GM23338 (cell line): ENCODE data around the gene GPR137C. TPM values are rescaled to one million over a fixed set of nuclear protein-coding genes. Genes with fewer than 3 reads are reported as not detected.

Experiments used
- ATAC-seq: fragments of 200-7000 bp; cut with Tn5 transposase; 3 replicates; pipeline ENCODE4 v1.9.1; 2020
- DNase-seq: peaks from one replicate; pipeline ENCODE4 v3.0.0-alpha.2; 2015; ENCODE audit warnings: low spot score
- H2AFZ ChIP-seq: fragments of 200-600 bp; sonication (generic); 2 replicates; pipeline ENCODE4 v1.8.0; 2016; ENCODE audit warnings: antibody characterized with exemption, mild to moderate bottlenecking, moderate library complexity
- H3F3A ChIP-seq: fragments of 200-600 bp; sonication (generic); replicated peaks from 2 replicates; pipeline ENCODE4 v1.8.0; 2017; ENCODE audit warnings: antibody characterized with exemption, mixed run types, low read depth
- H3K27ac ChIP-seq: fragments of 200-600 bp; sonication (generic); 2 replicates; pipeline ENCODE4 v1.6.1; 2016; ENCODE audit warnings: low read depth
- H3K27me3 ChIP-seq: fragments of 200-600 bp; sonication (generic); 2 replicates; pipeline ENCODE4 v1.8.0; 2016; ENCODE audit warnings: mild to moderate bottlenecking, mixed run types, moderate library complexity; ENCODE audit not compliant: insufficient read depth
- H3K36me3 ChIP-seq: fragments of 200-600 bp; sonication (generic); 2 replicates; pipeline ENCODE4 v1.8.0; 2016; ENCODE audit warnings: mild to moderate bottlenecking; ENCODE audit not compliant: insufficient read depth
- H3K4me1 ChIP-seq: fragments of 200-600 bp; sonication (generic); 2 replicates; pipeline ENCODE4 v1.8.0; 2016; ENCODE audit warnings: mild to moderate bottlenecking, moderate library complexity; ENCODE audit not compliant: insufficient read depth
- H3K4me2 ChIP-seq: fragments of 200-600 bp; sonication (generic); 2 replicates; pipeline ENCODE4 v1.7.1; 2017; ENCODE audit warnings: mixed run types
- H3K4me3 ChIP-seq: fragments of 200-600 bp; sonication (generic); 2 replicates; pipeline ENCODE4 v1.6.1; 2016; ENCODE audit warnings: mixed run types
- H3K79me2 ChIP-seq: fragments of 200-600 bp; sonication (generic); replicated peaks from 2 replicates; pipeline ENCODE4 v1.8.0; 2017; ENCODE audit warnings: mild to moderate bottlenecking; ENCODE audit not compliant: insufficient read depth
- H3K9me2 ChIP-seq: fragments of 200-600 bp; sonication (generic); 2 replicates; pipeline ENCODE4 v1.8.0; 2017; ENCODE audit not compliant: insufficient read depth
- H4K20me1 ChIP-seq: fragments of 200-600 bp; sonication (generic); replicated peaks from 2 replicates; pipeline ENCODE4 v1.8.0; 2017; ENCODE audit warnings: mild to moderate bottlenecking; ENCODE audit not compliant: insufficient read depth
- H3K27ac Mint-ChIP-seq: 2 replicates; pipeline ENCODE4 v1.8.0; 2020; ENCODE audit warnings: inconsistent platforms, mild to moderate bottlenecking, moderate library complexity, mixed read lengths
- H3K27me3 Mint-ChIP-seq: 3 replicates; pipeline ENCODE4 v1.8.0; 2022; ENCODE audit warnings: low read depth, mild to moderate bottlenecking, moderate library complexity, mixed read lengths, inconsistent platforms; ENCODE audit not compliant: insufficient read depth, poor library complexity
- H3K36me3 Mint-ChIP-seq: 3 replicates; pipeline ENCODE4 v1.8.0; 2021; ENCODE audit warnings: low read depth, mild to moderate bottlenecking, inconsistent platforms, moderate library complexity, mixed read lengths
- H3K4me1 Mint-ChIP-seq: 3 replicates; pipeline ENCODE4 v1.8.0; 2020; ENCODE audit warnings: mild to moderate bottlenecking, inconsistent platforms, mixed read lengths
- H3K4me3 Mint-ChIP-seq: 3 replicates; pipeline ENCODE4 v1.8.0; 2021; ENCODE audit warnings: moderate library complexity, mild to moderate bottlenecking, inconsistent platforms, mixed read lengths
- H3K9me3 Mint-ChIP-seq: 3 replicates; pipeline ENCODE4 v1.8.0; 2020; ENCODE audit warnings: moderate library complexity, mild to moderate bottlenecking, inconsistent platforms, mixed read lengths
- EZH2phosphoT487 ChIP-seq: fragments of 200-600 bp; sonication (generic); IDR thresholded peaks from one replicate; pipeline ENCODE4 v1.8.1; 2018; ENCODE audit warnings: antibody characterized with exemption; ENCODE audit not compliant: unreplicated experiment
- JUNB ChIP-seq: IDR thresholded peaks from one replicate; pipeline ENCODE4 v1.6.1; 2016; ENCODE audit warnings: antibody characterized with exemption; ENCODE audit not compliant: unreplicated experiment
- NANOG ChIP-seq: IDR thresholded peaks from 2 replicates; pipeline ENCODE4 v1.6.1; 2016; ENCODE audit warnings: antibody characterized with exemption, borderline replicate concordance
- POLR2AphosphoS5 ChIP-seq: IDR thresholded peaks from 2 replicates; pipeline ENCODE4 v1.6.1; 2016; ENCODE audit warnings: antibody characterized with exemption, low read depth
- STAT1 ChIP-seq: IDR thresholded peaks from one replicate; pipeline ENCODE4 v1.6.1; 2016; ENCODE audit warnings: antibody characterized with exemption; ENCODE audit not compliant: unreplicated experiment
- ZNF331 ChIP-seq: fragments of 250-450 bp; sonication (Bioruptor Pico); IDR thresholded peaks from 2 replicates; pipeline ENCODE4 v1.5.0; 2020; ENCODE audit warnings: low read depth, mild to moderate bottlenecking, moderate library complexity
- polyA plus RNA-seq: library from polyadenylated mRNA; unstranded; fragments of >200 nt; fragmentation: Nextera tagmentation; extraction: Ambion mirVana; gene quantifications from 2 replicates; pipeline ENCODE4 v1.2.1, GENCODE V29; 2016
- total RNA-seq: library from RNA; depleted of rRNA; stranded (reverse); fragments of >200 nt; shearing (Covaris generic); gene quantifications from 2 replicates; pipeline ENCODE4 v1.2.3, GENCODE V29; 2014
- TF ChIP-seq, protein P1 (sequence below): IDR thresholded peaks from one replicate; pipeline ENCODE4 v1.6.1; 2018; ENCODE audit warnings: antibody characterized with exemption; ENCODE audit not compliant: unreplicated experiment
- TF ChIP-seq, protein P2 (sequence below), 2 experiments: fragments of 200-600 bp in 1 of 2; sonication (generic) in 1 of 2; conservative IDR thresholded peaks; 2 replicates each; pipeline versions ENCODE4 v1.5.1 to v1.6.1; 2016 to 2017; ENCODE audit warnings: antibody characterized with exemption in 2 of 2, low read depth in 2 of 2, mild to moderate bottlenecking in 2 of 2, moderate library complexity in 1 of 2
- TF ChIP-seq, protein P3 (sequence below): fragments of 250-450 bp; sonication (Bioruptor Pico); IDR thresholded peaks from 2 replicates; pipeline ENCODE4 v1.5.0; 2020; ENCODE audit warnings: mild to moderate bottlenecking, moderate library complexity

GPR137C gene
- total and polyA plus RNA-seq, 2 experiments from 2014 or later, result 2.2 to 5.2 TPM

DNA sequence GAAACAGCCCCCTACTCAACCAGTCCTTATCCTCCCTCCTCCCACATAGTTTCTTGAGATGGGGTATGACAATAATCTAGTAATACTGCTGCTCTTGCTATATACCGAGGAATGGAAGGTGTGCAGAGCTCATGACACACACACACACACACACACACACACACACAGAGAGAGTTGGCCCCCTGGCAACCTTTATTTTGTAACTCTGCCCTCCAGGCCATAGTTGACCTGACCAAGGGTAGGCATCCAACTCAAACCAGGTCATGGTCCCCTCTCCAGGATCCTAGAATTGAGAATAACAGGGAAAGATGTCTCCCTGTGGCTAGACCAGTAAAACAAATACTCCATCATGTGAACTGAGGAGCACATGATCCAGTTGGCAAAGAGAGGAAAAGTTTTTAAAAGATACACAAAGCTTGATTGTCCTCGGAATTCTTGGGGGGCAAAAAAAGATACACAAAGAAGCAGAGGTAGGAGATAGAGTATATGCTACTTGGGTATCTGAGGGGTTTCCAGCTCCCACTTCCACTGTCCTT lies 131.4 kb downstream of the GPR137C start:
- H3K4me2 ChIP-seq, result 0 out of 2 replicates have a peak overlapping the region, but pooled peaks have one; percentile 16
- H3K4me1 Mint-ChIP-seq, result peaks cover 21% of the 10 kb centered on the region
- TF ChIP-seq NANOG (no peak), POLR2AphosphoS5 (no peak), JUNB (no peak), EZH2phosphoT487 (no peak)
- H3K4me3 ChIP-seq, result no peak overlapping the region
- no peak overlapping the region for H3K27ac ChIP-seq
- no peaks in the 10 kb centered on the region for H3K36me3 Mint-ChIP-seq
- no peak overlapping the region for H3K27ac Mint-ChIP-seq
- no peak for DNase-seq
- H3K36me3 ChIP-seq, result no peaks in the 10 kb centered on the region
- H2AFZ ChIP-seq, result no peak overlapping the region
- no peak for ATAC-seq
- H3K27me3 ChIP-seq, result no peaks in the 10 kb centered on the region
- peaks cover 6% of the 10 kb centered on the region for H4K20me1 ChIP-seq
- H3K79me2 ChIP-seq, result peaks cover 56% of the 10 kb centered on the region
- no peaks in the 10 kb centered on the region for H3K9me2 ChIP-seq
- no peaks in the 10 kb centered on the region for H3F3A ChIP-seq
- no peaks in the 10 kb centered on the region for H3K9me3 Mint-ChIP-seq
- H3K27me3 Mint-ChIP-seq, result peaks cover 2% of the 10 kb centered on the region
- H3K4me3 Mint-ChIP-seq, result no peak overlapping the region
- peaks cover 24% of the 10 kb centered on the region for H3K4me1 ChIP-seq

DNA sequence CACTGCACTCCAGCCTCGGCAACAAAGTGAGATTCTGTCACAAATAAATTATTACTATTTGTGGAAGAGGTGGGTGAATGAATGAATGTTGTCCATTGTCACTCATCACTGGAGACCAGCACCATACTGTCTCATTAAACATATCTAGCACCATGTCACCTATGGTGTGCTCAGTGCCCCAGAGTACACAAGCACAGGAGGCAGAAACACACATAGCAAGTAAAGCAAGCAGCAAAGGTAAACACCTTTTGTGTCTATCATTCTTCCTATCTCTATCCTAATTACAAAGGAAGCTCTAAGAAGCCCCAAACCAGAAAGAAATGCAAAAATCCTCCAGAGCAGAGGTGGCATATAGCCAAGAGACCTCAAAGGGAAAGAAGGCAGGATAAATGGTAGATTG lies 133.5 kb downstream of the GPR137C start:
- H3K27ac ChIP-seq, result no peak overlapping the region
- no peak overlapping the region for H3K27ac Mint-ChIP-seq
- peaks cover 2% of the 10 kb centered on the region for H3K27me3 Mint-ChIP-seq
- H3K9me2 ChIP-seq, result no peaks in the 10 kb centered on the region
- H3F3A ChIP-seq, result no peaks in the 10 kb centered on the region
- DNase-seq, result no peak
- H2AFZ ChIP-seq, result no peak overlapping the region
- H3K27me3 ChIP-seq, result no peaks in the 10 kb centered on the region
- no peaks in the 10 kb centered on the region for H3K36me3 ChIP-seq
- H3K4me3 Mint-ChIP-seq, result no peak overlapping the region
- H3K4me2 ChIP-seq, result peak overlapping the region; percentile 45; the same call in 1 of the 2 replicates
- peaks cover 6% of the 10 kb centered on the region for H4K20me1 ChIP-seq
- H3K79me2 ChIP-seq, result peaks cover 78% of the 10 kb centered on the region
- peak; percentile 56 for ATAC-seq
- H3K9me3 Mint-ChIP-seq, result no peaks in the 10 kb centered on the region
- H3K4me1 Mint-ChIP-seq, result peaks cover 21% of the 10 kb centered on the region
- H3K4me3 ChIP-seq, result no peak overlapping the region
- no peaks in the 10 kb centered on the region for H3K36me3 Mint-ChIP-seq
- H3K4me1 ChIP-seq, result peaks cover 29% of the 10 kb centered on the region
- TF ChIP-seq ZNF331 (no peak), STAT1 (no peak), POLR2AphosphoS5 (no peak), NANOG (no peak), EZH2phosphoT487 (no peak)
- TF ChIP-seq, protein P1, sequence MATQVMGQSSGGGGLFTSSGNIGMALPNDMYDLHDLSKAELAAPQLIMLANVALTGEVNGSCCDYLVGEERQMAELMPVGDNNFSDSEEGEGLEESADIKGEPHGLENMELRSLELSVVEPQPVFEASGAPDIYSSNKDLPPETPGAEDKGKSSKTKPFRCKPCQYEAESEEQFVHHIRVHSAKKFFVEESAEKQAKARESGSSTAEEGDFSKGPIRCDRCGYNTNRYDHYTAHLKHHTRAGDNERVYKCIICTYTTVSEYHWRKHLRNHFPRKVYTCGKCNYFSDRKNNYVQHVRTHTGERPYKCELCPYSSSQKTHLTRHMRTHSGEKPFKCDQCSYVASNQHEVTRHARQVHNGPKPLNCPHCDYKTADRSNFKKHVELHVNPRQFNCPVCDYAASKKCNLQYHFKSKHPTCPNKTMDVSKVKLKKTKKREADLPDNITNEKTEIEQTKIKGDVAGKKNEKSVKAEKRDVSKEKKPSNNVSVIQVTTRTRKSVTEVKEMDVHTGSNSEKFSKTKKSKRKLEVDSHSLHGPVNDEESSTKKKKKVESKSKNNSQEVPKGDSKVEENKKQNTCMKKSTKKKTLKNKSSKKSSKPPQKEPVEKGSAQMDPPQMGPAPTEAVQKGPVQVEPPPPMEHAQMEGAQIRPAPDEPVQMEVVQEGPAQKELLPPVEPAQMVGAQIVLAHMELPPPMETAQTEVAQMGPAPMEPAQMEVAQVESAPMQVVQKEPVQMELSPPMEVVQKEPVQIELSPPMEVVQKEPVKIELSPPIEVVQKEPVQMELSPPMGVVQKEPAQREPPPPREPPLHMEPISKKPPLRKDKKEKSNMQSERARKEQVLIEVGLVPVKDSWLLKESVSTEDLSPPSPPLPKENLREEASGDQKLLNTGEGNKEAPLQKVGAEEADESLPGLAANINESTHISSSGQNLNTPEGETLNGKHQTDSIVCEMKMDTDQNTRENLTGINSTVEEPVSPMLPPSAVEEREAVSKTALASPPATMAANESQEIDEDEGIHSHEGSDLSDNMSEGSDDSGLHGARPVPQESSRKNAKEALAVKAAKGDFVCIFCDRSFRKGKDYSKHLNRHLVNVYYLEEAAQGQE, result no peak
- TF ChIP-seq, protein P2, sequence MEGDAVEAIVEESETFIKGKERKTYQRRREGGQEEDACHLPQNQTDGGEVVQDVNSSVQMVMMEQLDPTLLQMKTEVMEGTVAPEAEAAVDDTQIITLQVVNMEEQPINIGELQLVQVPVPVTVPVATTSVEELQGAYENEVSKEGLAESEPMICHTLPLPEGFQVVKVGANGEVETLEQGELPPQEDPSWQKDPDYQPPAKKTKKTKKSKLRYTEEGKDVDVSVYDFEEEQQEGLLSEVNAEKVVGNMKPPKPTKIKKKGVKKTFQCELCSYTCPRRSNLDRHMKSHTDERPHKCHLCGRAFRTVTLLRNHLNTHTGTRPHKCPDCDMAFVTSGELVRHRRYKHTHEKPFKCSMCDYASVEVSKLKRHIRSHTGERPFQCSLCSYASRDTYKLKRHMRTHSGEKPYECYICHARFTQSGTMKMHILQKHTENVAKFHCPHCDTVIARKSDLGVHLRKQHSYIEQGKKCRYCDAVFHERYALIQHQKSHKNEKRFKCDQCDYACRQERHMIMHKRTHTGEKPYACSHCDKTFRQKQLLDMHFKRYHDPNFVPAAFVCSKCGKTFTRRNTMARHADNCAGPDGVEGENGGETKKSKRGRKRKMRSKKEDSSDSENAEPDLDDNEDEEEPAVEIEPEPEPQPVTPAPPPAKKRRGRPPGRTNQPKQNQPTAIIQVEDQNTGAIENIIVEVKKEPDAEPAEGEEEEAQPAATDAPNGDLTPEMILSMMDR (conservative IDR thresholded peaks at IDR 0.05; ENCODE audit: low read depth in 2 of 2), result no peak
- TF ChIP-seq, protein P3, sequence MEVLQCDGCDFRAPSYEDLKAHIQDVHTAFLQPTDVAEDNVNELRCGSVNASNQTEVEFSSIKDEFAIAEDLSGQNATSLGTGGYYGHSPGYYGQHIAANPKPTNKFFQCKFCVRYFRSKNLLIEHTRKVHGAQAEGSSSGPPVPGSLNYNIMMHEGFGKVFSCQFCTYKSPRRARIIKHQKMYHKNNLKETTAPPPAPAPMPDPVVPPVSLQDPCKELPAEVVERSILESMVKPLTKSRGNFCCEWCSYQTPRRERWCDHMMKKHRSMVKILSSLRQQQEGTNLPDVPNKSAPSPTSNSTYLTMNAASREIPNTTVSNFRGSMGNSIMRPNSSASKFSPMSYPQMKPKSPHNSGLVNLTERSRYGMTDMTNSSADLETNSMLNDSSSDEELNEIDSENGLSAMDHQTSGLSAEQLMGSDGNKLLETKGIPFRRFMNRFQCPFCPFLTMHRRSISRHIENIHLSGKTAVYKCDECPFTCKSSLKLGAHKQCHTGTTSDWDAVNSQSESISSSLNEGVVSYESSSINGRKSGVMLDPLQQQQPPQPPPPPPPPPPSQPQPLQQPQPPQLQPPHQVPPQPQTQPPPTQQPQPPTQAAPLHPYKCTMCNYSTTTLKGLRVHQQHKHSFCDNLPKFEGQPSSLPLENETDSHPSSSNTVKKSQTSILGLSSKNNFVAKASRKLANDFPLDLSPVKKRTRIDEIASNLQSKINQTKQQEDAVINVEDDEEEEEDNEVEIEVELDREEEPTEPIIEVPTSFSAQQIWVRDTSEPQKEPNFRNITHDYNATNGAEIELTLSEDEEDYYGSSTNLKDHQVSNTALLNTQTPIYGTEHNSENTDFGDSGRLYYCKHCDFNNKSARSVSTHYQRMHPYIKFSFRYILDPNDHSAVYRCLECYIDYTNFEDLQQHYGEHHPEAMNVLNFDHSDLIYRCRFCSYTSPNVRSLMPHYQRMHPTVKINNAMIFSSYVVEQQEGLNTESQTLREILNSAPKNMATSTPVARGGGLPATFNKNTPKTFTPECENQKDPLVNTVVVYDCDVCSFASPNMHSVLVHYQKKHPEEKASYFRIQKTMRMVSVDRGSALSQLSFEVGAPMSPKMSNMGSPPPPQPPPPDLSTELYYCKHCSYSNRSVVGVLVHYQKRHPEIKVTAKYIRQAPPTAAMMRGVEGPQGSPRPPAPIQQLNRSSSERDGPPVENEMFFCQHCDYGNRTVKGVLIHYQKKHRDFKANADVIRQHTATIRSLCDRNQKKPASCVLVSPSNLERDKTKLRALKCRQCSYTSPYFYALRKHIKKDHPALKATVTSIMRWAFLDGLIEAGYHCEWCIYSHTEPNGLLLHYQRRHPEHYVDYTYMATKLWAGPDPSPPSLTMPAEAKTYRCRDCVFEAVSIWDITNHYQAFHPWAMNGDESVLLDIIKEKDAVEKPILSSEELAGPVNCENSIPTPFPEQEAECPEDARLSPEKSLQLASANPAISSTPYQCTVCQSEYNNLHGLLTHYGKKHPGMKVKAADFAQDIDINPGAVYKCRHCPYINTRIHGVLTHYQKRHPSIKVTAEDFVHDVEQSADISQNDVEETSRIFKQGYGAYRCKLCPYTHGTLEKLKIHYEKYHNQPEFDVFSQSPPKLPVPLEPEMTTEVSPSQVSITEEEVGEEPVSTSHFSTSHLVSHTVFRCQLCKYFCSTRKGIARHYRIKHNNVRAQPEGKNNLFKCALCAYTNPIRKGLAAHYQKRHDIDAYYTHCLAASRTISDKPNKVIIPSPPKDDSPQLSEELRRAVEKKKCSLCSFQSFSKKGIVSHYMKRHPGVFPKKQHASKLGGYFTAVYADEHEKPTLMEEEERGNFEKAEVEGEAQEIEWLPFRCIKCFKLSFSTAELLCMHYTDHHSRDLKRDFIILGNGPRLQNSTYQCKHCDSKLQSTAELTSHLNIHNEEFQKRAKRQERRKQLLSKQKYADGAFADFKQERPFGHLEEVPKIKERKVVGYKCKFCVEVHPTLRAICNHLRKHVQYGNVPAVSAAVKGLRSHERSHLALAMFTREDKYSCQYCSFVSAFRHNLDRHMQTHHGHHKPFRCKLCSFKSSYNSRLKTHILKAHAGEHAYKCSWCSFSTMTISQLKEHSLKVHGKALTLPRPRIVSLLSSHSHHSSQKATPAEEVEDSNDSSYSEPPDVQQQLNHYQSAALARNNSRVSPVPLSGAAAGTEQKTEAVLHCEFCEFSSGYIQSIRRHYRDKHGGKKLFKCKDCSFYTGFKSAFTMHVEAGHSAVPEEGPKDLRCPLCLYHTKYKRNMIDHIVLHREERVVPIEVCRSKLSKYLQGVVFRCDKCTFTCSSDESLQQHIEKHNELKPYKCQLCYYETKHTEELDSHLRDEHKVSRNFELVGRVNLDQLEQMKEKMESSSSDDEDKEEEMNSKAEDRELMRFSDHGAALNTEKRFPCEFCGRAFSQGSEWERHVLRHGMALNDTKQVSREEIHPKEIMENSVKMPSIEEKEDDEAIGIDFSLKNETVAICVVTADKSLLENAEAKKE (CRISPR knock-in tag), result no peak
